GM23338 (cell line): Measurements from ENCODE around the gene DOCK1. TPM values are rescaled to one million over a fixed set of nuclear protein-coding genes. Genes with fewer than 3 reads are reported as not detected.
A peak's percentile ranks its signal among the peaks of the same experiment; 100 is the strongest.

Experiments used
- ATAC-seq: fragments of 200-7000 bp; cut with Tn5 transposase; 3 replicates; pipeline ENCODE4 v1.9.1; 2020
- DNase-seq: peaks from one replicate; pipeline ENCODE4 v3.0.0-alpha.2; 2015; ENCODE audit warnings: low spot score
- H2AFZ ChIP-seq: fragments of 200-600 bp; sonication (generic); 2 replicates; pipeline ENCODE4 v1.8.0; 2016; ENCODE audit warnings: antibody characterized with exemption, mild to moderate bottlenecking, moderate library complexity
- H3F3A ChIP-seq: fragments of 200-600 bp; sonication (generic); replicated peaks from 2 replicates; pipeline ENCODE4 v1.8.0; 2017; ENCODE audit warnings: antibody characterized with exemption, mixed run types, low read depth
- H3K27ac ChIP-seq: fragments of 200-600 bp; sonication (generic); 2 replicates; pipeline ENCODE4 v1.6.1; 2016; ENCODE audit warnings: low read depth
- H3K27me3 ChIP-seq: fragments of 200-600 bp; sonication (generic); 2 replicates; pipeline ENCODE4 v1.8.0; 2016; ENCODE audit warnings: mild to moderate bottlenecking, mixed run types, moderate library complexity; ENCODE audit not compliant: insufficient read depth
- H3K36me3 ChIP-seq: fragments of 200-600 bp; sonication (generic); 2 replicates; pipeline ENCODE4 v1.8.0; 2016; ENCODE audit warnings: mild to moderate bottlenecking; ENCODE audit not compliant: insufficient read depth
- H3K4me1 ChIP-seq: fragments of 200-600 bp; sonication (generic); 2 replicates; pipeline ENCODE4 v1.8.0; 2016; ENCODE audit warnings: mild to moderate bottlenecking, moderate library complexity; ENCODE audit not compliant: insufficient read depth
- H3K4me2 ChIP-seq: fragments of 200-600 bp; sonication (generic); 2 replicates; pipeline ENCODE4 v1.7.1; 2017; ENCODE audit warnings: mixed run types
- H3K4me3 ChIP-seq: fragments of 200-600 bp; sonication (generic); 2 replicates; pipeline ENCODE4 v1.6.1; 2016; ENCODE audit warnings: mixed run types
- H3K79me2 ChIP-seq: fragments of 200-600 bp; sonication (generic); replicated peaks from 2 replicates; pipeline ENCODE4 v1.8.0; 2017; ENCODE audit warnings: mild to moderate bottlenecking; ENCODE audit not compliant: insufficient read depth
- H3K9me2 ChIP-seq: fragments of 200-600 bp; sonication (generic); 2 replicates; pipeline ENCODE4 v1.8.0; 2017; ENCODE audit not compliant: insufficient read depth
- H4K20me1 ChIP-seq: fragments of 200-600 bp; sonication (generic); replicated peaks from 2 replicates; pipeline ENCODE4 v1.8.0; 2017; ENCODE audit warnings: mild to moderate bottlenecking; ENCODE audit not compliant: insufficient read depth
- H3K27ac Mint-ChIP-seq: 2 replicates; pipeline ENCODE4 v1.8.0; 2020; ENCODE audit warnings: inconsistent platforms, mild to moderate bottlenecking, moderate library complexity, mixed read lengths
- H3K27me3 Mint-ChIP-seq: 3 replicates; pipeline ENCODE4 v1.8.0; 2022; ENCODE audit warnings: low read depth, mild to moderate bottlenecking, moderate library complexity, mixed read lengths, inconsistent platforms; ENCODE audit not compliant: insufficient read depth, poor library complexity
- H3K36me3 Mint-ChIP-seq: 3 replicates; pipeline ENCODE4 v1.8.0; 2021; ENCODE audit warnings: low read depth, mild to moderate bottlenecking, inconsistent platforms, moderate library complexity, mixed read lengths
- H3K4me1 Mint-ChIP-seq: 3 replicates; pipeline ENCODE4 v1.8.0; 2020; ENCODE audit warnings: mild to moderate bottlenecking, inconsistent platforms, mixed read lengths
- H3K4me3 Mint-ChIP-seq: 3 replicates; pipeline ENCODE4 v1.8.0; 2021; ENCODE audit warnings: moderate library complexity, mild to moderate bottlenecking, inconsistent platforms, mixed read lengths
- H3K9me3 Mint-ChIP-seq: 3 replicates; pipeline ENCODE4 v1.8.0; 2020; ENCODE audit warnings: moderate library complexity, mild to moderate bottlenecking, inconsistent platforms, mixed read lengths
- CREB1 ChIP-seq: fragments of 250-450 bp; sonication (Bioruptor Pico); IDR thresholded peaks from 2 replicates; pipeline ENCODE4 v1.5.0; 2020; ENCODE audit warnings: low read depth, mild to moderate bottlenecking, moderate library complexity
- CTCF ChIP-seq, 2 experiments: fragments of 200-600 bp in 1 of 2; sonication (generic) in 1 of 2; conservative IDR thresholded peaks; 2 replicates each; pipeline versions ENCODE4 v1.5.1 to v1.6.1; 2016 to 2017; ENCODE audit warnings: antibody characterized with exemption in 2 of 2, low read depth in 2 of 2, mild to moderate bottlenecking in 2 of 2, moderate library complexity in 1 of 2
- EZH2 ChIP-seq: fragments of 200-600 bp; sonication (generic); IDR thresholded peaks from one replicate; pipeline ENCODE4 v1.8.0; 2017; ENCODE audit warnings: antibody characterized with exemption, mild to moderate bottlenecking, low read depth; ENCODE audit not compliant: unreplicated experiment
- EZH2phosphoT487 ChIP-seq: fragments of 200-600 bp; sonication (generic); IDR thresholded peaks from one replicate; pipeline ENCODE4 v1.8.1; 2018; ENCODE audit warnings: antibody characterized with exemption; ENCODE audit not compliant: unreplicated experiment
- JUNB ChIP-seq: IDR thresholded peaks from one replicate; pipeline ENCODE4 v1.6.1; 2016; ENCODE audit warnings: antibody characterized with exemption; ENCODE audit not compliant: unreplicated experiment
- NANOG ChIP-seq: IDR thresholded peaks from 2 replicates; pipeline ENCODE4 v1.6.1; 2016; ENCODE audit warnings: antibody characterized with exemption, borderline replicate concordance
- POLR2AphosphoS5 ChIP-seq: IDR thresholded peaks from 2 replicates; pipeline ENCODE4 v1.6.1; 2016; ENCODE audit warnings: antibody characterized with exemption, low read depth
- REST ChIP-seq: IDR thresholded peaks from one replicate; pipeline ENCODE4 v1.6.1; 2018; ENCODE audit warnings: antibody characterized with exemption; ENCODE audit not compliant: unreplicated experiment
- STAT1 ChIP-seq: IDR thresholded peaks from one replicate; pipeline ENCODE4 v1.6.1; 2016; ENCODE audit warnings: antibody characterized with exemption; ENCODE audit not compliant: unreplicated experiment
- ZNF114 ChIP-seq: fragments of 250-450 bp; sonication (Bioruptor Pico); IDR thresholded peaks from 2 replicates; pipeline ENCODE4 v1.5.0; 2020; ENCODE audit warnings: mild to moderate bottlenecking, moderate library complexity
- ZNF331 ChIP-seq: fragments of 250-450 bp; sonication (Bioruptor Pico); IDR thresholded peaks from 2 replicates; pipeline ENCODE4 v1.5.0; 2020; ENCODE audit warnings: low read depth, mild to moderate bottlenecking, moderate library complexity
- ZNF462 ChIP-seq: fragments of 250-450 bp; sonication (Bioruptor Pico); IDR thresholded peaks from 2 replicates; pipeline ENCODE4 v1.5.0; 2020; ENCODE audit warnings: mild to moderate bottlenecking, moderate library complexity
- polyA plus RNA-seq: library from polyadenylated mRNA; unstranded; fragments of >200 nt; fragmentation: Nextera tagmentation; extraction: Ambion mirVana; gene quantifications from 2 replicates; pipeline ENCODE4 v1.2.1, GENCODE V29; 2016
- total RNA-seq: library from RNA; depleted of rRNA; stranded (reverse); fragments of >200 nt; shearing (Covaris generic); gene quantifications from 2 replicates; pipeline ENCODE4 v1.2.3, GENCODE V29; 2014
- TF ChIP-seq, protein P1 (sequence below): IDR thresholded peaks from 2 replicates; pipeline ENCODE4 v1.6.1; 2016; ENCODE audit warnings: antibody characterized with exemption

The DOCK1 gene
- total and polyA plus RNA-seq, 2 experiments from 2014 or later = 13.2 to 55.3 TPM

- no peaks in the 10 kb centered on the region for H3K27me3 ChIP-seq
- H3K9me3 Mint-ChIP-seq = no peaks in the 10 kb centered on the region; the same call in 2 of the 3 replicates
- H3K36me3 ChIP-seq = no peaks in the 10 kb centered on the region
- 0 out of 2 replicates have a peak, but pooled peaks cover 5% of the 10 kb centered on the region for H4K20me1 ChIP-seq
- no peaks in the 10 kb centered on the region for H3K4me1 ChIP-seq
- H3K27me3 Mint-ChIP-seq = peaks cover 10% of the 10 kb centered on the region
- no peaks in the 10 kb centered on the region for H3K79me2 ChIP-seq
- no peak overlapping the region for H2AFZ ChIP-seq
- H3F3A ChIP-seq = no peaks in the 10 kb centered on the region
- TF ChIP-seq POLR2AphosphoS5 (no peak), JUNB (no peak), STAT1 (no peak), NANOG (no peak), CTCF (conservative IDR thresholded peaks at IDR 0.05; ENCODE audit: low read depth in 2 of 2) (no peak), ZNF331 (no peak), ZNF114 (CRISPR knock-in tag) (no peak), ZNF462 (no peak), EZH2phosphoT487 (no peak), REST (no peak), EZH2 (no peak), CREB1 (CRISPR knock-in tag) (no peak)
- TF ChIP-seq, protein P1, sequence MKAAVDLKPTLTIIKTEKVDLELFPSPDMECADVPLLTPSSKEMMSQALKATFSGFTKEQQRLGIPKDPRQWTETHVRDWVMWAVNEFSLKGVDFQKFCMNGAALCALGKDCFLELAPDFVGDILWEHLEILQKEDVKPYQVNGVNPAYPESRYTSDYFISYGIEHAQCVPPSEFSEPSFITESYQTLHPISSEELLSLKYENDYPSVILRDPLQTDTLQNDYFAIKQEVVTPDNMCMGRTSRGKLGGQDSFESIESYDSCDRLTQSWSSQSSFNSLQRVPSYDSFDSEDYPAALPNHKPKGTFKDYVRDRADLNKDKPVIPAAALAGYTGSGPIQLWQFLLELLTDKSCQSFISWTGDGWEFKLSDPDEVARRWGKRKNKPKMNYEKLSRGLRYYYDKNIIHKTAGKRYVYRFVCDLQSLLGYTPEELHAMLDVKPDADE = no peak
- H3K9me2 ChIP-seq = no peaks in the 10 kb centered on the region
- no peak overlapping the region for H3K4me3 Mint-ChIP-seq
- H3K36me3 Mint-ChIP-seq = peaks cover 32% of the 10 kb centered on the region
- H3K4me2 ChIP-seq = no peak overlapping the region
- no peak overlapping the region for H3K4me3 ChIP-seq
- H3K27ac ChIP-seq = no peak overlapping the region
- H3K27ac Mint-ChIP-seq = peak overlapping the region; percentile 58
- H3K4me1 Mint-ChIP-seq = peaks cover 13% of the 10 kb centered on the region
- no peak for DNase-seq
- no peak for ATAC-seq
These were observed 195.9 kb downstream of the DOCK1 start for GRCh38 chr10:127100983-127101615.
